Testis (tissue), 2 donors: ENCODE measurements around the gene PNPLA6.

Source experiments
- CTCF ChIP-seq, 3 experiments: fragments of 450-650 bp in 2 of 3; fragments of 200-600 bp in 1 of 3; sonication (generic) in 1 of 3; IDR thresholded peaks; one replicate each; pipeline ENCODE4 v1.5.1; 2016 to 2019; ENCODE audit warnings: antibody characterized with exemption in 3 of 3, mild to moderate bottlenecking in 2 of 3, moderate library complexity in 1 of 3
- POLR2A ChIP-seq: fragments of 450-650 bp; IDR thresholded peaks from one replicate; pipeline ENCODE4 v1.6.1; 2017; ENCODE audit warnings: antibody characterized with exemption, mild to moderate bottlenecking, moderate library complexity

GRCh38 chr19:7554990-7555864 lies 19.7 kb downstream of the PNPLA6 start:
- no peak for TF ChIP-seq CTCF (IDR thresholded peaks at IDR 0.05)
- no peak for TF ChIP-seq POLR2A
